SK-N-SH treated with all-trans-retinoic acid at 6 μM for 48 hours (cell line): ENCODE data around the gene RIMBP2.

Source experiments
- ATAC-seq: fragments of 200-7000 bp; cut with Tn5 transposase; 3 replicates; pipeline ENCODE4 v1.9.1; 2020; ENCODE audit warnings: mild to moderate bottlenecking, moderate library complexity
- ARNTL ChIP-seq: fragments of 450-650 bp; formaldehyde crosslinking; IDR thresholded peaks from 2 replicates; pipeline ENCODE4 v1.5.0; 2020; ENCODE audit warnings: low read depth, mild to moderate bottlenecking, moderate library complexity, borderline replicate concordance
- BACH2 ChIP-seq: fragments of 250-450 bp; sonication (Bioruptor Pico); IDR thresholded peaks from 2 replicates; pipeline ENCODE4 v1.9.0; 2021; ENCODE audit warnings: mild to moderate bottlenecking, borderline replicate concordance
- CSDC2 ChIP-seq: fragments of 250-450 bp; sonication (Bioruptor Pico); IDR thresholded peaks from 2 replicates; pipeline ENCODE4 v1.5.0; 2020; ENCODE audit warnings: mild to moderate bottlenecking, moderate library complexity
- CSRNP3 ChIP-seq: fragments of 250-450 bp; sonication (Bioruptor Pico); IDR thresholded peaks from 2 replicates; pipeline ENCODE4 v1.5.1; 2021; ENCODE audit warnings: mild to moderate bottlenecking, moderate library complexity
- ESRRG ChIP-seq: fragments of 250-450 bp; sonication (Bioruptor Pico); IDR thresholded peaks from 2 replicates; pipeline ENCODE4 v1.6.1; 2021; ENCODE audit warnings: mild to moderate bottlenecking
- GLIS3 ChIP-seq: fragments of 250-450 bp; sonication (Bioruptor Pico); IDR thresholded peaks from 2 replicates; pipeline ENCODE4 v1.5.0; 2020; ENCODE audit warnings: mild to moderate bottlenecking, moderate library complexity
- ISL1 ChIP-seq: fragments of 250-450 bp; sonication (Bioruptor Pico); IDR thresholded peaks from 2 replicates; pipeline ENCODE4 v2.1.2; 2022; ENCODE audit warnings: mild to moderate bottlenecking, moderate library complexity
- OSR1 ChIP-seq: fragments of 250-450 bp; sonication (Bioruptor Pico); IDR thresholded peaks from 2 replicates; pipeline ENCODE4 v1.8.0; 2022; ENCODE audit warnings: moderate library complexity, mild to moderate bottlenecking, inconsistent platforms
- PATZ1 ChIP-seq: fragments of 250-450 bp; sonication (Bioruptor Pico); IDR thresholded peaks from 2 replicates; pipeline ENCODE4 v1.8.0; 2020; ENCODE audit warnings: mild to moderate bottlenecking, moderate library complexity, borderline replicate concordance
- POU6F1 ChIP-seq: fragments of 250-450 bp; sonication (Bioruptor Pico); IDR thresholded peaks from 2 replicates; pipeline ENCODE4 v1.8.0; 2021; ENCODE audit warnings: low read depth, mild to moderate bottlenecking, moderate library complexity, borderline replicate concordance
- PPARA ChIP-seq: fragments of 250-450 bp; sonication (Bioruptor Pico); IDR thresholded peaks from 2 replicates; pipeline ENCODE4 v1.5.0; 2020; ENCODE audit warnings: mild to moderate bottlenecking, borderline replicate concordance
- RARB ChIP-seq: fragments of 250-450 bp; sonication (Bioruptor Pico); IDR thresholded peaks from 2 replicates; pipeline ENCODE4 v1.8.0; 2021; ENCODE audit warnings: mild to moderate bottlenecking, moderate library complexity
- SNAI2 ChIP-seq: fragments of 250-450 bp; sonication (Bioruptor Pico); IDR thresholded peaks from 2 replicates; pipeline ENCODE4 v1.5.0; 2020; ENCODE audit warnings: mild to moderate bottlenecking, moderate library complexity
- TCF4 ChIP-seq: fragments of 250-450 bp; sonication (Bioruptor Pico); IDR thresholded peaks from 2 replicates; pipeline ENCODE4 v1.8.0; 2021; ENCODE audit warnings: mild to moderate bottlenecking, moderate library complexity, borderline replicate concordance
- TOX ChIP-seq: fragments of 250-450 bp; sonication (Bioruptor Pico); IDR thresholded peaks from 2 replicates; pipeline ENCODE4 v1.8.0; 2021; ENCODE audit warnings: mild to moderate bottlenecking, moderate library complexity, borderline replicate concordance
- ZC3H10 ChIP-seq: fragments of 250-450 bp; sonication (Bioruptor Pico); IDR thresholded peaks from 2 replicates; pipeline ENCODE4 v1.5.1; 2021; ENCODE audit warnings: mild to moderate bottlenecking, moderate library complexity
- ZFP3 ChIP-seq: fragments of 250-450 bp; sonication (Bioruptor Pico); IDR thresholded peaks from 2 replicates; pipeline ENCODE4 v1.5.0; 2020; ENCODE audit warnings: mild to moderate bottlenecking, moderate library complexity
- ZFP30 ChIP-seq: fragments of 450-650 bp; formaldehyde crosslinking; IDR thresholded peaks from 2 replicates; pipeline ENCODE4 v1.5.0; 2022; ENCODE audit warnings: mild to moderate bottlenecking, moderate library complexity
- ZNF565 ChIP-seq: fragments of 450-650 bp; formaldehyde crosslinking; conservative IDR thresholded peaks from 2 replicates; pipeline ENCODE4 v1.5.0; 2020; ENCODE audit warnings: low read depth, mild to moderate bottlenecking, moderate library complexity
- ZNF70 ChIP-seq: fragments of 450-650 bp; formaldehyde crosslinking; IDR thresholded peaks from 2 replicates; pipeline ENCODE4 v1.5.0; 2020; ENCODE audit warnings: mild to moderate bottlenecking, moderate library complexity
- ZNF8 ChIP-seq: fragments of 450-650 bp; formaldehyde crosslinking; IDR thresholded peaks from 2 replicates; pipeline ENCODE4 v1.5.0; 2020; ENCODE audit warnings: mild to moderate bottlenecking, moderate library complexity
- TF ChIP-seq, protein P1 (sequence below): fragments of 250-450 bp; sonication (Bioruptor Pico); IDR thresholded peaks from 2 replicates; pipeline ENCODE4 v1.5.1; 2020; ENCODE audit warnings: low read depth, mild to moderate bottlenecking, moderate library complexity

RIMBP2 gene

GRCh38 chr12:130671556-130671955 is 44.5 kb downstream of the RIMBP2 start:
- no peak for ATAC-seq
- TF ChIP-seq CSRNP3 (CRISPR knock-in tag) (no peak), ZNF565 (CRISPR knock-in tag) (no peak), ESRRG (CRISPR knock-in tag) (no peak), OSR1 (no peak), ARNTL (CRISPR knock-in tag) (no peak), ZNF8 (CRISPR knock-in tag) (no peak), RARB (CRISPR knock-in tag) (no peak), BACH2 (CRISPR knock-in tag) (no peak), ISL1 (CRISPR knock-in tag) (no peak), ZNF70 (CRISPR knock-in tag) (no peak), TOX (no peak), PPARA (CRISPR knock-in tag) (no peak), ZFP30 (no peak), CSDC2 (CRISPR knock-in tag) (no peak), SNAI2 (CRISPR knock-in tag) (no peak), ZC3H10 (CRISPR knock-in tag) (no peak)

GRCh38 chr12:130669797-130670196 is 46.3 kb downstream of the RIMBP2 start:
- TF ChIP-seq ZNF8 (CRISPR knock-in tag) (no peak), PATZ1 (no peak), ZFP3 (no peak), POU6F1 (CRISPR knock-in tag) (no peak)
- TF ChIP-seq, all 23 proteins: peak for 0
- ATAC-seq: no peak

DNA sequence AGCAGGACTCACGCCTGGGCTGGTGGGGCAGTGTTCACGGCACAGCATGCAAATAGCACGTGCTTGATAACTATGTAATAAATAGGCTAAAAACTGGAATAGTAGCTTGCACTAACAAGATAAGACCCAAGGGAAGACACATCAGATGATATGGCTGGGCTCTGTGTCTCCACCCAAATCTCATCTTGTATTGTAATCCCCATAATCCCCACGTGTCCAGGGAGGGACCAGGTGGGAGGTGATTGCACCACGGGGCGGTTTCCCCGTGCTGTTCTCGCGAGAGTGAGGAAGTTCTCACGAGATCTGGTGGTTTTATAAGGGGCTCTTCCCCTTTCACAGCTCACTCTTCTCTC is 46.9 kb downstream of the RIMBP2 start:
- no peak for ATAC-seq

GRCh38 chr12:130668286-130669204 is 47.6 kb downstream of the RIMBP2 start:
- TF ChIP-seq, protein P1, sequence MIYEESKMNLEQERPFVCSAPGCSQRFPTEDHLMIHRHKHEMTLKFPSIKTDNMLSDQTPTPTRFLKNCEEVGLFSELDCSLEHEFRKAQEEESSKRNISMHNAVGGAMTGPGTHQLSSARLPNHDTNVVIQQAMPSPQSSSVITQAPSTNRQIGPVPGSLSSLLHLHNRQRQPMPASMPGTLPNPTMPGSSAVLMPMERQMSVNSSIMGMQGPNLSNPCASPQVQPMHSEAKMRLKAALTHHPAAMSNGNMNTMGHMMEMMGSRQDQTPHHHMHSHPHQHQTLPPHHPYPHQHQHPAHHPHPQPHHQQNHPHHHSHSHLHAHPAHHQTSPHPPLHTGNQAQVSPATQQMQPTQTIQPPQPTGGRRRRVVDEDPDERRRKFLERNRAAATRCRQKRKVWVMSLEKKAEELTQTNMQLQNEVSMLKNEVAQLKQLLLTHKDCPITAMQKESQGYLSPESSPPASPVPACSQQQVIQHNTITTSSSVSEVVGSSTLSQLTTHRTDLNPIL (CRISPR knock-in tag): no peak
- TF ChIP-seq SNAI2 (CRISPR knock-in tag) (no peak), ISL1 (CRISPR knock-in tag) (no peak), RARB (CRISPR knock-in tag) (no peak), CSRNP3 (CRISPR knock-in tag) (no peak), ZFP30 (no peak), TCF4 (CRISPR knock-in tag) (no peak), PATZ1 (no peak), ZNF70 (CRISPR knock-in tag) (no peak), CSDC2 (CRISPR knock-in tag) (no peak), GLIS3 (CRISPR knock-in tag) (no peak)
- ATAC-seq: no peak

More for the DNA sequence above, 46.9 kb downstream of the RIMBP2 start:
- TF ChIP-seq ZNF8 (CRISPR knock-in tag) (no peak), ZC3H10 (CRISPR knock-in tag) (no peak), CSRNP3 (CRISPR knock-in tag) (no peak), GLIS3 (CRISPR knock-in tag) (no peak)
